Measurements from ENCODE around the gene TACC2.
A peak's percentile ranks its signal among the peaks of the same experiment; 100 is the strongest.

Gene TACC2

GRCh38 chr10:122151121-122151694, 162.2 kb downstream of the TACC2 start:
- DNase-seq, result no peak

GRCh38 chr10:122152544-122152943, 163.6 kb downstream of the TACC2 start:
- no peak for DNase-seq

- DNase-seq, result no peak
These were observed 165.1 kb downstream of the TACC2 start for GRCh38 chr10:122154031-122154544.

GRCh38 chr10:122154545-122155366, 165.8 kb downstream of the TACC2 start:
- DNase-seq, result no peak

- DNase-seq, result no peak
These were observed 168.5 kb downstream of the TACC2 start for GRCh38 chr10:122157451-122157850.

- DNase-seq, result no peak
These were observed 169.4 kb downstream of the TACC2 start for GRCh38 chr10:122158362-122158761.

GRCh38 chr10:122159141-122159970, 170.4 kb downstream of the TACC2 start:
- no peak for DNase-seq

- no peak for DNase-seq
These were observed 172.8 kb downstream of the TACC2 start for GRCh38 chr10:122161795-122162194.

- DNase-seq, result no peak
These were observed 173.8 kb downstream of the TACC2 start for GRCh38 chr10:122162671-122163173.

GRCh38 chr10:122163174-122164022, 174.4 kb downstream of the TACC2 start:
- DNase-seq, result peak; percentile 34

- DNase-seq, result no peak
These were observed 175.1 kb downstream of the TACC2 start for GRCh38 chr10:122164023-122164601.

- no peak for DNase-seq
These were observed 176.0 kb downstream of the TACC2 start for GRCh38 chr10:122164815-122165483.

- DNase-seq, result no peak
These were observed 176.7 kb downstream of the TACC2 start for GRCh38 chr10:122165484-122166276.

GRCh38 chr10:122168101-122168500, 179.1 kb downstream of the TACC2 start:
- no peak for DNase-seq

GRCh38 chr10:122168598-122169394, 179.8 kb downstream of the TACC2 start:
- no peak for DNase-seq

GRCh38 chr10:122170802-122171201, 181.8 kb downstream of the TACC2 start:
- DNase-seq, result no peak

GRCh38 chr10:122171302-122172075, 182.5 kb downstream of the TACC2 start:
- DNase-seq, result no peak

- no peak for DNase-seq
These were observed 183.5 kb downstream of the TACC2 start for GRCh38 chr10:122172361-122173008.

Data from NCI-H1105 (cell line).